Astrocyte (in vitro differentiated cells and primary cell): ENCODE data around the gene FTCD. TPM values are rescaled to one million over a fixed set of nuclear protein-coding genes. Genes with fewer than 3 reads are reported as not detected.

Experiments used
- DNase-seq: peaks from one replicate; pipeline ENCODE4 v3.0.0-alpha.2; 2010; ENCODE audit warnings: low read depth
- FAIRE-seq: peaks from 2 replicates; lab custom pipeline; 2011; peaks lifted over from hg19 to GRCh38; lab: Jason Lieb, UNC
- H2AFZ ChIP-seq: 2 replicates; pipeline ENCODE4 v1.6.0; 2012; ENCODE audit warnings: low read depth, low read length, inconsistent platforms
- H3K27ac ChIP-seq: 2 replicates; pipeline ENCODE4 v1.5.1; 2011; ENCODE audit warnings: low read depth, low read length, inconsistent platforms
- H3K27me3 ChIP-seq: 2 replicates; pipeline ENCODE4 v1.6.0; 2011; ENCODE audit warnings: low read length, inconsistent platforms; ENCODE audit not compliant: insufficient read depth
- H3K36me3 ChIP-seq: 2 replicates; pipeline ENCODE4 v1.5.1; 2011; ENCODE audit warnings: low read length, inconsistent platforms; ENCODE audit not compliant: insufficient read depth
- H3K4me1 ChIP-seq: 2 replicates; pipeline ENCODE4 v1.5.1; 2011; ENCODE audit warnings: low read length, inconsistent platforms; ENCODE audit not compliant: insufficient read depth
- H3K4me2 ChIP-seq: 2 replicates; pipeline ENCODE4 v1.6.0; 2012; ENCODE audit warnings: low read length, inconsistent platforms
- H3K4me3 ChIP-seq: 2 replicates; pipeline ENCODE4 v1.5.1; 2011; ENCODE audit warnings: low read depth, mild to moderate bottlenecking, low read length, inconsistent platforms; ENCODE audit not compliant: insufficient read depth
- H3K79me2 ChIP-seq: 2 replicates; pipeline ENCODE4 v1.6.0; 2012; ENCODE audit warnings: mild to moderate bottlenecking, low read length, inconsistent platforms; ENCODE audit not compliant: insufficient read depth
- H3K9ac ChIP-seq: 2 replicates; pipeline ENCODE4 v1.6.0; 2012; ENCODE audit warnings: mild to moderate bottlenecking, low read length, inconsistent platforms
- H3K9me3 ChIP-seq: 2 replicates; pipeline ENCODE4 v1.5.1; 2012; ENCODE audit warnings: low read depth, mild to moderate bottlenecking, low read length, inconsistent platforms; ENCODE audit not compliant: insufficient read depth
- H4K20me1 ChIP-seq: 2 replicates; pipeline ENCODE4 v1.6.0; 2012; ENCODE audit warnings: low read length, inconsistent platforms; ENCODE audit not compliant: insufficient read depth
- H3K27ac Mint-ChIP-seq: one replicate; pipeline ENCODE4 v1.8.0; 2021; ENCODE audit warnings: mild to moderate bottlenecking, mixed read lengths; ENCODE audit not compliant: unreplicated experiment
- H3K27me3 Mint-ChIP-seq: one replicate; pipeline ENCODE4 v1.8.0; 2021; ENCODE audit warnings: low read depth, mixed read lengths; ENCODE audit not compliant: unreplicated experiment
- H3K36me3 Mint-ChIP-seq: one replicate; pipeline ENCODE4 v1.8.0; 2021; ENCODE audit warnings: low read depth, mixed read lengths; ENCODE audit not compliant: unreplicated experiment
- H3K4me1 Mint-ChIP-seq: one replicate; pipeline ENCODE4 v1.8.0; 2021; ENCODE audit warnings: low read depth, mixed read lengths; ENCODE audit not compliant: unreplicated experiment
- H3K4me3 Mint-ChIP-seq: one replicate; pipeline ENCODE4 v1.8.0; 2021; ENCODE audit warnings: mild to moderate bottlenecking, moderate library complexity, mixed read lengths; ENCODE audit not compliant: unreplicated experiment
- H3K9me3 Mint-ChIP-seq: one replicate; pipeline ENCODE4 v1.8.0; 2021; ENCODE audit warnings: mild to moderate bottlenecking, mixed read lengths; ENCODE audit not compliant: unreplicated experiment
- CTCF ChIP-seq: IDR thresholded peaks from 2 replicates; pipeline ENCODE4 v1.5.1; 2011; ENCODE audit warnings: low read depth, mild to moderate bottlenecking, inconsistent platforms, low read length, moderate library complexity; ENCODE audit not compliant: insufficient read depth
- EZH2 ChIP-seq: IDR thresholded peaks from 2 replicates; pipeline ENCODE4 v1.6.1; 2012; ENCODE audit warnings: mild to moderate bottlenecking, low read length, inconsistent platforms; ENCODE audit not compliant: insufficient read depth
- total RNA-seq: library from RNA; stranded (reverse); gene quantifications from 2 replicates; pipeline ENCODE4 v1.2.1, GENCODE V29; 2021

The FTCD gene
- total RNA-seq, 1 donor from 2014 or later: 1.9 TPM

DNA sequence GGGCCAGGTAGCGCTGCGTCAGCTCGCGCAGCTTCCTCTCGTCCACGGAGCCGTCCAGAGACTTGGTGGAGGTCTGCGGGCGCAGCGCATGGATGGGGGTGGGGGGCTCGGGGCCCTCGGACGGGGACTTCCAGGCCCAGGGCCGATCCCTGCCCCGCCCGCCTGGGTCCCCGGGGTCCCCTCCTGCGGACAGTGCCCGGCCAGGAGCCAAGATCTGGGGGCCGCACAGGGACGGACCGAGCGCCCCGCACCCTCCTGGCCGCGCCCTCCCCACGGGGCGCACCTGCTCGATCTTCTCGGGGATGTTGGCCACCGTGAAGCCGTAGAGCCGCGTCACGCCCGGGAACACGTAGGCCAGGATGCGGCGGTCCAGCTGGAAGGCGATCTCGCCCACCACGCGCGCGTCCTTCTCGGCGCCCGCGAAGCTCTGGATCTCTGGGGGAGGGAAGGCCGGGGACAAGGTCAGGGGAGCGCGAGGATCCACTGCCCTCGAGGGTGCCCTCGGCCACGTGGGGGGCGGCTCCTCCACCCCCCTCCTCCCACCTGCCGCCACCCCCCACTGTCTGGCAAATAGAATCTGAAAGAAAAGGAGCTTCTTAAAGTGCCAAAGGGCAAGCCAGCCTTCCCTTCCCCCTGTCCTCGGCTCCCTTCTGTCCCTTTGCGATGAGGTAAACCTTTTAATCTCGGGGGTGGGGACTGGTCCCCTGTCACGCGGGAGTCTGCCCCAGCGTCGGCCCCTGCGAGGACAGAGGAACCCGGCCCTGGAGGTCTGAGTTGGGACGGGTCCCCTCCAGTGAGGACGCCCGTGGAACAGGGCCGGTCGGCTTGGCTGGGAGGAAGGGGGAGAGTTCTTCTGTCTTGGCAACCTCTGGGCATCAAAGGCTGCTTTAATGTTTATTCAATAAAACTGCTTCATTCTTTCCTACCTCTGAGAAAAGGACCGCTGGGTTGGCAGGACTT, 6.5 kb upstream of the FTCD start:
- H3K4me3 ChIP-seq: no peak overlapping the region
- no peak overlapping the region for H3K27ac ChIP-seq
- no peaks in the 10 kb centered on the region for H3K36me3 ChIP-seq
- peak; percentile 87 for TF ChIP-seq EZH2
- no peak for TF ChIP-seq CTCF
- peaks cover 9% of the 10 kb centered on the region for H3K36me3 Mint-ChIP-seq
- H3K4me3 Mint-ChIP-seq: no peak overlapping the region
- no peak overlapping the region for H3K9ac ChIP-seq
- peaks cover 8% of the 10 kb centered on the region for H3K27me3 ChIP-seq
- no peak overlapping the region for H2AFZ ChIP-seq
- FAIRE-seq (no peak), DNase-seq (no peak)
- H3K27ac Mint-ChIP-seq: no peak overlapping the region
- no peaks in the 10 kb centered on the region for H3K79me2 ChIP-seq
- H3K4me1 ChIP-seq: no peaks in the 10 kb centered on the region
- peaks cover 4% of the 10 kb centered on the region for H3K9me3 Mint-ChIP-seq
- H3K27me3 Mint-ChIP-seq: no peaks in the 10 kb centered on the region
- peak overlapping the region; percentile 30 for H3K4me2 ChIP-seq
- H3K4me1 Mint-ChIP-seq: no peaks in the 10 kb centered on the region
- H4K20me1 ChIP-seq: no peaks in the 10 kb centered on the region
- no peaks in the 10 kb centered on the region for H3K9me3 ChIP-seq

- no peak for DNase-seq
Measured at GRCh38 chr21:46160907-46161632, 5.7 kb upstream of the FTCD start.

More at GRCh38 chr21:46160907-46161632, 5.7 kb upstream of the FTCD start:
- H3K4me3 ChIP-seq: no peak overlapping the region
- peaks cover 5% of the 10 kb centered on the region for H3K9me3 Mint-ChIP-seq
- peak overlapping the region; percentile 30 for H3K4me2 ChIP-seq
- peaks cover 13% of the 10 kb centered on the region for H3K36me3 Mint-ChIP-seq
- FAIRE-seq: no peak
- no peak overlapping the region for H3K9ac ChIP-seq
- H4K20me1 ChIP-seq: no peaks in the 10 kb centered on the region
- peaks cover 8% of the 10 kb centered on the region for H3K27me3 ChIP-seq
- no peaks in the 10 kb centered on the region for H3K79me2 ChIP-seq
- H3K36me3 ChIP-seq: no peaks in the 10 kb centered on the region
- H2AFZ ChIP-seq: no peak overlapping the region
- no peaks in the 10 kb centered on the region for H3K4me1 Mint-ChIP-seq
- no peaks in the 10 kb centered on the region for H3K9me3 ChIP-seq
- no peak overlapping the region for H3K4me3 Mint-ChIP-seq
- TF ChIP-seq CTCF (no peak), EZH2 (no peak)
- no peak overlapping the region for H3K27ac Mint-ChIP-seq
- no peak overlapping the region for H3K27ac ChIP-seq
- H3K4me1 ChIP-seq: no peaks in the 10 kb centered on the region
- H3K27me3 Mint-ChIP-seq: no peaks in the 10 kb centered on the region
